COLO829 (cell line): Measurements from ENCODE around the gene NR4A1.

Experiments used
- DNase-seq: peaks from one replicate; pipeline ENCODE4 v3.0.0; 2012; ENCODE audit warnings: low spot score

The NR4A1 gene

GRCh38 chr12:52079576-52080402, 28.5 kb downstream of the NR4A1 start, which contains the start of gene SMIM41:
Gene SMIM41, plus strand, starts transcription at chr12:52079704. Its CDS starts 76 bp downstream, at chr12:52079780.
- DNase-seq = no peak

GRCh38 chr12:52080403-52081251, 29.4 kb downstream of the NR4A1 start:
- DNase-seq = no peak

- DNase-seq = no peak
Measured at GRCh38 chr12:52081263-52081733, 30.1 kb downstream of the NR4A1 start.

GRCh38 chr12:52082026-52082668, 30.9 kb downstream of the NR4A1 start:
- DNase-seq = no peak

GRCh38 chr12:52082669-52082987, 31.4 kb downstream of the NR4A1 start:
- DNase-seq = no peak

GRCh38 chr12:52082988-52083637, 31.9 kb downstream of the NR4A1 start:
- DNase-seq = peak; percentile 63

GRCh38 chr12:52083638-52083996, 32.4 kb downstream of the NR4A1 start:
- no peak for DNase-seq

- no peak for DNase-seq
Measured at GRCh38 chr12:52084491-52085231, 33.4 kb downstream of the NR4A1 start.

GRCh38 chr12:52085682-52086180, 34.5 kb downstream of the NR4A1 start:
- no peak for DNase-seq

- DNase-seq = peak; percentile 50
Measured at GRCh38 chr12:52086366-52086765, 35.1 kb downstream of the NR4A1 start.

GRCh38 chr12:52086944-52087835, 35.9 kb downstream of the NR4A1 start:
- DNase-seq = no peak

- no peak for DNase-seq
Measured at GRCh38 chr12:52087961-52088820, 36.9 kb downstream of the NR4A1 start.

GRCh38 chr12:52089491-52089890, 38.2 kb downstream of the NR4A1 start:
- DNase-seq = no peak

- no peak for DNase-seq
Measured at GRCh38 chr12:52090291-52090690, 39.0 kb downstream of the NR4A1 start.

GRCh38 chr12:52091061-52091460, 39.8 kb downstream of the NR4A1 start:
- DNase-seq = no peak

- DNase-seq = no peak
Measured at GRCh38 chr12:52091869-52092268, 40.6 kb downstream of the NR4A1 start.

- no peak for DNase-seq
Measured at GRCh38 chr12:52093346-52093745, 42.1 kb downstream of the NR4A1 start.

- DNase-seq = no peak
Measured at GRCh38 chr12:52096332-52097044, 45.2 kb downstream of the NR4A1 start.
